ENCODE results near the gene CSKMT.

DNA sequence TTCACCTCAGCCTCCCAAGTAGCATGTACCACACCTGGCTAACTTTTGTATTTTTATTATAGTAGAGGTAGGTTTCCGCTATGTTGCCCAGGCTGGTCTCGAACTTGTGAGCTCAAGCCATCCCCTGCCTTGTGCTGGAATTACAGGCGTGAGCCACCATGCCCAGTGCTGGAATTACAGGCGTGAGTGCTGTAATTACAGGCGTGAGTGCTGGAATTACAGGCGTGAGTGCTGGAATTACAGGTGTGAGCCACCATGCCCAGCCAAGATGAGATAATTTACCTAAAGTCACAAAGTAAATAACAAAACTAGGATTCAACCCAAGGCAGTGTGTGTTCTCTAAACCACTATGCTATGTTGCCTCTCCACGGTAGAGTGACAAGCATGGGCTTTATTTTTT is 17.4 kb downstream of the CSKMT start:
- TF ChIP-seq POLR2A (IDR thresholded peaks at IDR 0.05) (no peak), CTCF (IDR thresholded peaks at IDR 0.05) (no peak)

Measured in right lobe of liver (tissue), 4 donors.